ENCODE data around the gene RPL18A.

RPL18A gene

DNA sequence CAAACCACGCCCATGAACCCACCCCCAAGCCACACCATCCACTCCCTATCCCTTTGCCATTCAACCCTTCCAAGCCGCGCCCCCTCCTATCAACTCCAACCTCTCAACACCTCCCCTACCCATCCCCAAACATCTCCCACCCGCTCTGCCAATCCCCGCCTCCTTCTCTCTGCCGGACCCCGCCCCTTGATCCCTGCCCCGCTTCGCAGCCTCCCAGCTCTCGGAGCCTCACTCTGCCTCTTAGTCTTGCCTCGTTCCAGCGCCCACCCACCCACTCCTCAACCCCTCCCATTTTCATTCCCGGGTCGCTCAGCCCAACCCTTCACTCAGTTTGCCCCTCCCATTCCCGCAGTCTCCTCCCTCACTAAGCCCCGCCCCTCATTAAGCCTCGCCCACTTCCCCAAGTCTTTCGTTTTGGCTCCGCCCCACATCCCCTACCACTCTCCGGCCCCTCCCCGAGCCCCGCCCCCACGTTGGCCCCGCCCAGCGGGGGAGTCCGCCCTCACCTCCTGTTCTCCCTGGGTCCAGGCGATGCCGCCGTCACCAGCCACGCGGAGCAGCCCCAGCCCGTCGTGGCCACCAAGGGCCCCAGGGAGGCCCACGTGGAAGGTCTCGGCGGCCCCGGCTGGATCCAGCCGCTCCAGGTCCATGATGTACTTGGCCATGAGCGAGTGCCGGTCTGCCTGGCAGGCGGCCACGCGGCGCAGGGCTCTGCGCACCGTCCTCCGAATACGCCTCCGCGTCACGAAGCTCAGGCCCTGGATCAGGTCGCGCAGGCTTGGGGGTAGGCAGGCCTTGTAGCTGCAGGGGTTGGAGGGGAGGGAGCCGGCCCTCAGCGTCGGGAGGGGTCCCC is 17.7 kb upstream of the RPL18A start:
- DNase-seq (ENCODE audit: low spot score), result peak; percentile 19

DNA sequence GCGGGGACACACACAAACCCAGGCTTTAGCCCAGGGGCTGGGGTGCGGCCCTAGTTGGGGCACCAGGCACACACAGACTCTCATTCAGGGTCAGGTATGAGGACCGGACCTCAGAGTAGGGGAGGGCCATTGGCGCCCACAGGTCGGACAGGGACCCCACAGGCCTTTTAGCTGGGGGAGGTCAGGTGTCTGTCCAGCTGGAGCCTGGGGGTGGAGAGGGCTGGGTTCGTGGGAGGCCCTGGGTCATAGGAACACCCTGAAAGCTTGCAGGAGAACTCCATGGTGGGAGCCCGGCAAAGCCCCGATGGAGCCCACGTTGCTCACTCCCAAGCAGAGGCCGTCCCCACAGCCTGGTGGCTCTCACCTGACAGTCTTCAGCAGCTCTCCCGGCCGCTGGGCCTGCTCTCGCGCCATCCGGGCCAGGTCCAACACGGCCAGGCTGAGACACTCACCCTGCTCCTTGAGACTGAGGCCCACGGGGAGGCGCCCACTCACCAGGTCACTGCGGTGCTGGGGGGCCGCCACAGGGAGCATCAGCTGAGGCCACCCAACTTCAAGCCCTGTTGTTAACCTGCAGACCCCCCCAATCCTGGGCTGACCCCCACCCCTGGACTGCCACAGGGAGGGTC is 16.9 kb upstream of the RPL18A start:
- no peak for DNase-seq (ENCODE audit: low spot score)

DNA sequence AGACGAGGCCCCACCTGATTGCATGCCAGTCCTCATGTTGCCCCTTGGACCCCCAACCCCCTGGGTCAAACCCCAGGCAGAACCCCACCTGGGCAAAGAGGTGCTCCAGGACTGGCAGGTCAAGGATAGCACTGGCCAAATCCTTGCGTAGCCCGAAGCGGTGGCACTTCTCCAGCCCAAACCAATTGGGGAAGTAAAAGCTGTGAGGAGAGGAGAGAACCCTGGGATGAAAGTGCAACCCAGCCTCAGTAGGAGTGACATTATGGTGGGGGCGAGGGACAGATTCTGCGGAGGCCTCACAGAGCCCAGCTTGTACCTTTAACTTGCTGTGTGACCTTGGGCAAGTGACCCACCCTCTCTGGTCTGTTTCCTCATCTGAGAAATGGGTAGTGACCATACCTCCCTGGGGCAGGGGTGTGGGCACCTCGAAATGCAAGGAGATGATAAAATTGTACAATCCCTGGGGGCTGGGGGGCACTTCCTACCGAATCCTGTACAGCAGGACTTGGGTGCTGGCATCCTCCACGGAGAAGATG is 16.4 kb upstream of the RPL18A start:
- no peak for DNase-seq (ENCODE audit: low spot score)

DNA sequence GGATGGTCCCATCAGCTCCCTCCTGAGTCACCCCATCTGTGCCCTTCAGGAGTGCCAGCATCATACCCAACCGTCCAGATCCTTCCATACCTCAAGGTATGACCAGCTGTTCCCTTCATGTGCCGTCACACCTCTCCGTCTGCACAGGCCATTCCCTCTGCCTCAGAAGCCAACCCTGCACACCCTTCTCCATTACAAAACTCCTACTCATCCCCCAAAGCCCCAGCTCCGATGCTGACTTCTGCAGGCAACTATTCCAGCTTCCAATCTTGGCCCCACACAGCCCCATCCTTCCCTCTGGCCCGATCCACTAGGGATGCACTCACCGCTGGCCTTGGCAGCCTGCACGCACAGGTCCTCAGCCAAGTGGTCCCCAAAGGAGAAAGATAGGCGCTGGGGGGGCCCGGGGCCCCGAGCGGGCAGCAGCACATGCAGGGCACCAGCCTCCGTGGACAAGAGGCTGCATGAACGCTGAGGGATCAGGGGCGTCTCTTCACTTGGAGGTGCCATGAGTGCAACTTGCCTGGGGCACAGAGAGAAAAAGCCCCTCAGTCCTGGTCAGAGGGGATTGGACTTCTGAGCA is 15.7 kb upstream of the RPL18A start:
- DNase-seq (ENCODE audit: low spot score), result no peak

GRCh38 chr19:17846146-17846545 is 13.6 kb upstream of the RPL18A start:
- DNase-seq (ENCODE audit: low spot score), result peak; percentile 63

DNA sequence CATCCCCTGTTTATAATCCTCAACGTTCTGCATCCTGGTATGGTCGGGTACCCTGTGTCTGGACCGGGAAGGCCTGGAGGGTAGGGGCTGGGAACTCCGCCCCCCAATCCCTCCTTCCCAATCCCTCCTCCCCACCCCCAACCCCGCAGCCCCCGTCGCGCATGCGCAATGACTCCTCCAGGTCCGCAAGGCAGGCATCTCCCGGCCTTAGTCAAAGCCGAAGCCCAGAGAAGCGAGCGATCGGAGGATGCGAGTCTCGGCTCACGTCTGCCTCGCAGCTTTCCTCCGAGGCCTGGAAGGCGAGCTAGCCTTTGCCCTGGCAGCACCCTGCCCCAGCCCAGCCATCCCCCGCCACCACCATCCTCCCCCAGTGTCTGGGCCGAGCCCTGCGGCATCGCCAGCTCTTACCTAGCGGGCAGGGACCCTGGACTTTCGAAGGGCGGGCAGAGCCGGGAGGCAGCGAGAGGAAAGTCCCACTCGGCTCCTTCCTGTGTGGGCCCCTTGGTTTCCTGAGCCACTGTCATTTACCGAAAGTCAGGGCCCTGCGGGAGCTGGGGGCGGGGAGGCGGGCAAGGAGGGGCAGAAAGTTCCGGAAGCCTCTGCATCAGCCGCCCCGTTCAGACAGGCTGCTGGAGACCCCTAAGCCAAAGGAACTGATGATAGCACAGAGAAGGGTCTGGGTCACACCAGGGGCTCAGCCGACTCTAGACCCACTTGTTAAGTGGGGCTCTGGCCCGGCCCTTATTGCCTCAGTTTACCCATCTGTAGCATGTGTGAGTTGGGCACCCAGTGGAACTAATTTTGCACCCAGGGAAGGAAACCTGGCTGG is 12.0 kb upstream of the RPL18A start, which contains the start of gene JAK3:
TSS of gene JAK3 (minus strand) at position 445 of the 829 bp plus-strand sequence. CDS start 3,565 bp downstream, outside the sequence.
- DNase-seq (ENCODE audit: low spot score), result peak; percentile 89

- DNase-seq (ENCODE audit: low spot score), result no peak
Measured at GRCh38 chr19:17848595-17849292, 11.0 kb upstream of the RPL18A start.

DNA sequence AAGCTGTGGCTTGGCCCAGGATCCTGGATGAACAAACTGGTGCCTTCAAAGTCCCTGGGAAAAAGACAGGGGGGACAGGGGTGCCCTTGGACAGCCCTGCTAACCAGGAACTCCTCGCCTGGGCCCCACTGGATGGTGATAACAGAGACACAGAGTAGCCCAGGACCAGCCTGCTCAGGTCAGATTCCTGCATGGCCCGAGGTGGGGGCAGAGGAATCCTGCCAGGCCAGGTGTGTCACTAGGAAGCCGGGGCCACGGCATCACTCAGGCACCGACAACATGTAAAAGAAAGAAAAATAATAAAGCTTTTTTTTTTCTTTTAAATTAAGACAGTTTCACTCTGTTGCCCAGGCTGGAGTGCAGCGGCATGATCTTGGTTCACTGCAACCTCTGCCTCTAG is 5.6 kb upstream of the RPL18A start:
- no peak for DNase-seq (ENCODE audit: low spot score)

DNA sequence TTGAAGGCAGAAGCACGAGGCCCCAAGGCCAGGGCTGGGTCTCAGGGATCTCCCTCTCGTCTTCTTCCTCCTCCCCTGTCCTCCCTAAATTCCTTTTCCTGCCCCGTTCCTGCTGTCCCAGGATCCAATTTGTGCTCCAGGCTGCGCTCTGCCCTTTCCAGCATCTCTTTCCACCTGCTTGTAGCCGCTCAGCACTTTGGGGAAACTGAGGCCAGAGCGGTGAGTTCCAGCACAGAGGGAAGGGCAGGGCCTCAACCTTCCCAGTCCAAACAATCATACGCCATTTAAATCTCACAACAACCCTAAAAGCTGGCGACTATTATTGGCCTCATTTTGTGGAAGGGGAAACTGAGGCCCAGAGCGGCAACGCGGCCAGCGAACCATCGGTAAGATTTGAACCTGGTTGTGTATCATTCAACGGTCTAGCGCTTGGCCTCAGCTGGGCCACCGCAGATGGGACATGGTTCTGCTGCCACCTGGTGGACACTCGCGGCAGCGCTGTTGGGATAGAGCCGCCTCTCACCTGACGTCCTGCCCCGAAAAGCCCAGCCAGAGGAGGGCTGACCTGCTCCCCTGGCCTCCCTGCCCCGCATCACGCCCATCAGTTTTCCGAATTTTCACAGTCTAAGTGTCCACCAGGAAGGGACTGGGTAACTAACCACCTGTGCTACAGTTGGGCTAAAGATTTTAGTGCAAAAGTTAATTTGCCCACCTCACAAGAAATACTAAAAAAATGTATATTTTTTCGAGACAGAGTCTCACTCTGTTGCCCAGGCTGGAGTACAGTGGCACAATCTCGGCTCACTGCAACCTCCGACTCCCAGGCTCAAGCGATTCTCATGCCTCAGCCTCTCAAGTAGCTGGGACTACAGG is 4.2 kb upstream of the RPL18A start:
- DNase-seq (ENCODE audit: low spot score), result peak; percentile 86

GRCh38 chr19:17860331-17860992 is 752 bp downstream of the RPL18A start:
- DNase-seq (ENCODE audit: low spot score), result no peak

- no peak for DNase-seq (ENCODE audit: low spot score)
Measured at GRCh38 chr19:17860993-17861360, 1.3 kb downstream of the RPL18A start.

- DNase-seq (ENCODE audit: low spot score), result no peak
Measured at GRCh38 chr19:17861542-17862402, 2.1 kb downstream of the RPL18A start.

- DNase-seq (ENCODE audit: low spot score), result no peak
Measured at GRCh38 chr19:17862711-17863519, 3.2 kb downstream of the RPL18A start.

- no peak for DNase-seq (ENCODE audit: low spot score)
Measured at GRCh38 chr19:17863520-17864182, 3.9 kb downstream of the RPL18A start.

DNA sequence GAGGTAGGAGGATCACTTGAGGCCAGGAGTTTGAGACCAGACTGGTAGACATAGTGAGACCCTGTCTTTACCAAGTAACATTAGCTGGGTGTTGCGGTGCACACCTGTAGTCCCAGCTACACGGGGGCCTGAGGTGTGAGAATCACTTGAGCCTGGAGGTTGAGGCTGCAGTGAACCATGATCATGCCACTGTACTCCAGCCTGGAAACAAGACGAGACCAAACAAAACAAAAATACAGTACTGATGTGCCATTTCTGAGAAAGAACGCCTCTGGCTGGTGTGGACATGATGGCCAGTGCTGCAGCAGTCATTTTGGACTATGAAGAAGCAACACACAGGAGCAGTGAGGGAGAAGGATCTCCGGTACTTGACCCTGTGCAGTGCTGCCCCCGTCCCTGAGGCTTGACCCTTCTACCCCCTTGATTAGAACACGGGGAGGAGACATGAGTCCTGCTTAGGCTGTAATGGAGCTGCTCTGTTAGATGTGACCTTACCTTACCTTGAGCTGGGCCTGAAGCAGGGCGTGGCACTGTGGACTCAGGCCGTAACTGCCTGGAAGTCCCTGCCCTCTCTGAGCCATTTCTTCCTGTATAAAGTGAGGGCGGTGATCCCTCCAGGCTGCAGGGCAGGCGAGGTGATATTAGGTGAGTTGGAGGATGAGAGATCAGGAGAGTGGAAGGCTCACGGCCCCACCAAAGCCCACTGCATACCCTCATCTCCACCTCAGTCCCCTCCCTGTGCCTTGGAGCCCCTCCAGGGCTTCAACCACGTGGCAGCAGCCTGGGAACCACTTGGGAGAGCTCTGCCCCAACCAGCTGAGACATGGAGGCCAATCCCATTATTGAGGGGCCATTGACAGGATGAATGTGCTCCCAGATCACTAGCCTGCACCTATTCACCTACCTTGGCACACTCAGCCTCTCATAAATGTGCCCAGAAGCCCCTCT is 5.9 kb downstream of the RPL18A start:
- DNase-seq (ENCODE audit: low spot score), result no peak

- no peak for DNase-seq (ENCODE audit: low spot score)
Measured at GRCh38 chr19:17866312-17866963, 6.7 kb downstream of the RPL18A start.
